ENCODE results near the gene BRAP.
"Not testable (repeated sequence)": the region's sequence is repeated elsewhere in the genome, so short reads cannot be mapped to it uniquely, and the experiment has no call there.

DNA sequence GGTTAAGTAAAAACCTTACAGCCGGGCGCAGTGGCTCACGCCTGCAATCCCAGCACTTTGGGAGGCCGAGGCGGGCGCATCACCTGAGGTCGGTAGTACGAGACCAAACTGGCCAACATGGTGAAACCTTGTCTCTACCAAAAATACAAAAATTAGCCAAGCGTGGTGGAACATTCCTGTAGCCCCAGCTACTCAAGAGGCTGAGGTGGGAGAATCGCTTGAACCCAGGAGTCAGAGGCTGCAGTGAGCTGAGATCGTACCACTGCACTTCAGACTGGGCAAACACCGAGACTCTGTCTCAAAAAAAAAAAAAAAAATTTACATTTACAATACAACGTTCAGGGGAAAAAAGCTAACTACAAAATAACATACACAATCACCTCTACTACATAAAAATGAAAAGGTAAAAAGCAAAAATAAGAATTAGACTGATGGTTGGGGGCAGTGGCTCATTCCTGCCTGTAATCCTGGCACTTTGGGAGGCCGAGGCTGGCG lies 90.4 kb downstream of the BRAP start:
- TF ChIP-seq, protein P1, sequence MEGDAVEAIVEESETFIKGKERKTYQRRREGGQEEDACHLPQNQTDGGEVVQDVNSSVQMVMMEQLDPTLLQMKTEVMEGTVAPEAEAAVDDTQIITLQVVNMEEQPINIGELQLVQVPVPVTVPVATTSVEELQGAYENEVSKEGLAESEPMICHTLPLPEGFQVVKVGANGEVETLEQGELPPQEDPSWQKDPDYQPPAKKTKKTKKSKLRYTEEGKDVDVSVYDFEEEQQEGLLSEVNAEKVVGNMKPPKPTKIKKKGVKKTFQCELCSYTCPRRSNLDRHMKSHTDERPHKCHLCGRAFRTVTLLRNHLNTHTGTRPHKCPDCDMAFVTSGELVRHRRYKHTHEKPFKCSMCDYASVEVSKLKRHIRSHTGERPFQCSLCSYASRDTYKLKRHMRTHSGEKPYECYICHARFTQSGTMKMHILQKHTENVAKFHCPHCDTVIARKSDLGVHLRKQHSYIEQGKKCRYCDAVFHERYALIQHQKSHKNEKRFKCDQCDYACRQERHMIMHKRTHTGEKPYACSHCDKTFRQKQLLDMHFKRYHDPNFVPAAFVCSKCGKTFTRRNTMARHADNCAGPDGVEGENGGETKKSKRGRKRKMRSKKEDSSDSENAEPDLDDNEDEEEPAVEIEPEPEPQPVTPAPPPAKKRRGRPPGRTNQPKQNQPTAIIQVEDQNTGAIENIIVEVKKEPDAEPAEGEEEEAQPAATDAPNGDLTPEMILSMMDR (conservative IDR thresholded peaks at IDR 0.05) = not testable (repeated sequence)
- TF ChIP-seq ZFX (IDR thresholded peaks at IDR 0.05) = not testable (repeated sequence)
